ENCODE data around the gene AP1B1. TPM values are rescaled to one million over a fixed set of nuclear protein-coding genes. Genes with fewer than 3 reads are reported as not detected.

The AP1B1 gene
- total and polyA plus RNA-seq, 2 of the 8 experiments (the other 6 are each of a cell fraction or from before 2014, with no cell fraction given): 64.2 to 86.8 TPM

DNA sequence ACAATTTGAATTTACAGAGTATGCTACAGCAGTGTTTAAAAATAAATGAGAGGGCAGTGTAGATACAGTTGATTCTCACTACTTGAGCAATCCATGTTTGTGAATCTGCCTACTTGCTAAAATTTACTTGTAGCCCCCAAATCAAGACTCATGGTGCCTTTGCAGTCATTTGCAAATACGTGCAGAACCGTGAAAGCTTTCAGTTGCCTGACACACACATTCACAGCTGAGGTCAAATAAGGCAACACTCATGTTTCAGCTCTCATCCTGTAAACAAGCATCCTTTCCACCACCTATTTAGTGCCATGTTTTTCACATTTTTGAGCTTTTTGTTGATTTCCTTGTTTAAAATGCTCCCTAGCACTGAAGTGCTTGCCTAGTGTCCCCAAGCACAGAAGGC lies 40.3 kb downstream of the AP1B1 start:
- no peak overlapping the region for H3K4me2 ChIP-seq (ENCODE audit: insufficient read depth in 1 of 2, low read depth in 2 of 2, low read length in 2 of 2)
- H3K79me2 ChIP-seq (ENCODE audit: control insufficient read depth in 1 of 2, insufficient read depth in 2 of 2, low read length in 2 of 2): no peaks in the 10 kb centered on the region
- no peak overlapping the region for H4K5ac ChIP-seq (ENCODE audit: insufficient read length, low read depth, low read length)
- 95% methylated on average over 2 of the region's 2 CpGs; no CpG with 5 or more reads in 1 of the 2 experiments for WGBS, 2 experiments (ENCODE audit: extremely low coverage in 1 of 2, insufficient coverage in 1 of 2, insufficient read length in 1 of 2, insufficient replicate concordance in 2 of 2, low coverage in 1 of 2, low lambda C conversion rate in 2 of 2, missing lambda C conversion rate in 1 of 2)
- no peak overlapping the region for H3K4me3 ChIP-seq (ENCODE audit: extremely low read depth in 1 of 4, insufficient read depth in 2 of 4, low read depth in 3 of 4, low read length in 4 of 4)
- no peaks in the 10 kb centered on the region for H3K9me3 ChIP-seq (ENCODE audit: insufficient read depth in 2 of 2, low read depth in 1 of 2, low read length in 1 of 2)
- H3K4ac ChIP-seq (replicated peaks; ENCODE audit: insufficient read length, low read depth, low read length): no peak overlapping the region
- no peak overlapping the region for H4K91ac ChIP-seq (replicated peaks; ENCODE audit: insufficient read length, low read length)
- POLR2A ChIA-PET (ENCODE audit: partially characterized antibody): interaction anchor here (0.9 to 2.4 kb wide), 3 partner anchors 11 to 22 kb away, joined by 3 to 7 read pairs (median 3); no protein-coding TSS in a partner anchor
- H3K36me3 ChIP-seq (ENCODE audit: control insufficient read depth in 2 of 4, insufficient read depth in 4 of 4, low read length in 3 of 4): peaks cover 18 to 40% (median 36%) of the 10 kb centered on the region in 4 experiments; a peak in 7 of 8 replicates
- CTCF ChIA-PET (ENCODE audit: partially characterized antibody): interaction anchor here (2.4 kb wide), 1 partner anchor 11 kb away, joined by 8 read pairs; no protein-coding TSS in a partner anchor
- H2AFZ ChIP-seq (ENCODE audit: low read length): no peak overlapping the region
- no peak overlapping the region for H2BK12ac ChIP-seq (ENCODE audit: low read depth, low read length)
- no peak for DNase-seq (ENCODE audit: low read depth in 1 of 2, low spot score in 2 of 2)
- H3K79me1 ChIP-seq (ENCODE audit: low read depth, low read length): no peaks in the 10 kb centered on the region
- no peak overlapping the region for H2BK20ac ChIP-seq (ENCODE audit: low read length)
- no peak overlapping the region for H4K8ac ChIP-seq (ENCODE audit: extremely low read depth, insufficient read depth, low read length)
- H3K23me2 ChIP-seq (ENCODE audit: low read depth, low read length): no peaks in the 10 kb centered on the region
- no peak overlapping the region for H3K27ac ChIP-seq (ENCODE audit: low read depth, low read length)
- no peak overlapping the region; a peak in 1 of 7 replicates for H3K9ac ChIP-seq (replicated peaks in 1 of 4; ENCODE audit: extremely low read depth in 1 of 4, low read depth in 3 of 4, low read length in 3 of 4)
- no peak overlapping the region for H3K18ac ChIP-seq (ENCODE audit: extremely low read depth, low read length)
- no peak overlapping the region for H2BK15ac ChIP-seq (ENCODE audit: low read length)
- no peaks in the 10 kb centered on the region for H3K4me1 ChIP-seq (replicated peaks in 1 of 4; ENCODE audit: control insufficient read depth in 3 of 4, insufficient read depth in 4 of 4, low read length in 3 of 4)
- TF ChIP-seq RFX5 (IDR thresholded peaks at IDR 0.05; ENCODE audit: borderline replicate concordance, low read depth, low read length) (no peak), SRF (IDR thresholded peaks at IDR 0.05; ENCODE audit: low read depth, low read length) (no peak), MAX (IDR thresholded peaks at IDR 0.05) (no peak), CHD2 (IDR thresholded peaks at IDR 0.05; ENCODE audit: low read length) (no peak)
- H4K20me1 ChIP-seq (replicated peaks in 1 of 2; ENCODE audit: control insufficient read depth in 1 of 2, insufficient read depth in 2 of 2, low read length in 2 of 2): peaks cover 3 to 11% of the 10 kb centered on the region in 2 experiments
- no peak overlapping the region for H3K14ac ChIP-seq (ENCODE audit: insufficient read length)
- H2BK5ac ChIP-seq (ENCODE audit: low read depth, low read length): no peak overlapping the region
- H3K56ac ChIP-seq (replicated peaks; ENCODE audit: insufficient read length, low read depth, low read length): no peak overlapping the region
- no peak overlapping the region for H2AK5ac ChIP-seq (ENCODE audit: low read depth, low read length)
- no peak overlapping the region for H2BK120ac ChIP-seq (replicated peaks; ENCODE audit: low read depth, low read length)
- no peaks in the 10 kb centered on the region for H3K27me3 ChIP-seq (replicated peaks in 1 of 4; ENCODE audit: control insufficient read depth in 3 of 4, extremely low read depth in 1 of 4, insufficient read depth in 3 of 4, low read length in 3 of 4)
- FAIRE-seq: no peak
- H3K23ac ChIP-seq (ENCODE audit: insufficient read length): no peak overlapping the region

Data from H1 (cell line).